Chondrocyte (in vitro differentiated cells): ENCODE data around the gene JARID2. TPM values are rescaled to one million over a fixed set of nuclear protein-coding genes. Genes with fewer than 3 reads are reported as not detected.
A peak's percentile ranks its signal among the peaks of the same experiment; 100 is the strongest.

Experiments used
- DNase-seq: peaks from one replicate; pipeline ENCODE4 v3.0.0; 2021; ENCODE audit warnings: mixed read lengths, low spot score
- H3K27ac Mint-ChIP-seq: one replicate; pipeline ENCODE4 v1.8.0; 2021; ENCODE audit warnings: mild to moderate bottlenecking, moderate library complexity, mixed read lengths; ENCODE audit not compliant: unreplicated experiment
- H3K27me3 Mint-ChIP-seq: 2 replicates; pipeline ENCODE4 v1.8.0; 2021; ENCODE audit warnings: low read depth, mixed read lengths
- H3K36me3 Mint-ChIP-seq: 2 replicates; pipeline ENCODE4 v1.8.0; 2021; ENCODE audit warnings: low read depth, mixed read lengths
- H3K4me1 Mint-ChIP-seq: 2 replicates; pipeline ENCODE4 v1.8.0; 2021; ENCODE audit warnings: low read depth, mild to moderate bottlenecking, mixed read lengths
- H3K4me3 Mint-ChIP-seq: one replicate; pipeline ENCODE4 v1.8.0; 2021; ENCODE audit warnings: mild to moderate bottlenecking, moderate library complexity, mixed read lengths; ENCODE audit not compliant: unreplicated experiment
- H3K9me3 Mint-ChIP-seq: 2 replicates; pipeline ENCODE4 v1.8.0; 2021; ENCODE audit warnings: low read depth, mixed read lengths
- CTCF ChIP-seq: fragments of 200-600 bp; sonication (generic); IDR thresholded peaks from 2 replicates; pipeline ENCODE4 v1.5.0; 2021; ENCODE audit warnings: antibody characterized with exemption, mild to moderate bottlenecking, moderate library complexity
- total RNA-seq: library from RNA; stranded (reverse); gene quantifications from 3 replicates; pipeline ENCODE4 v1.2.1, GENCODE V29; 2021

The JARID2 gene
- total RNA-seq, 1 donor from 2014 or later = 9.9 TPM

GRCh38 chr6:15442467-15442866 lies 196.6 kb downstream of the JARID2 start:
- no peak for TF ChIP-seq CTCF
- no peaks in the 10 kb centered on the region for H3K27me3 Mint-ChIP-seq
- H3K36me3 Mint-ChIP-seq = no peaks in the 10 kb centered on the region
- no peak for DNase-seq
- H3K9me3 Mint-ChIP-seq = no peaks in the 10 kb centered on the region
- H3K4me1 Mint-ChIP-seq = peaks cover 32% of the 10 kb centered on the region
- H3K4me3 Mint-ChIP-seq = no peak overlapping the region
- H3K27ac Mint-ChIP-seq = no peak overlapping the region

- H3K4me3 Mint-ChIP-seq = no peak overlapping the region
- no peaks in the 10 kb centered on the region for H3K27me3 Mint-ChIP-seq
- H3K27ac Mint-ChIP-seq = peak overlapping the region; percentile 65
- peaks cover 32% of the 10 kb centered on the region for H3K4me1 Mint-ChIP-seq
- DNase-seq = no peak
- TF ChIP-seq CTCF = no peak
- no peaks in the 10 kb centered on the region for H3K36me3 Mint-ChIP-seq
- H3K9me3 Mint-ChIP-seq = no peaks in the 10 kb centered on the region
Observed at GRCh38 chr6:15443119-15443830, 197.4 kb downstream of the JARID2 start.

- Mint-ChIP-seq H3K4me3 (no peak overlapping the region), H3K9me3 (no peaks in the 10 kb centered on the region), H3K4me1 (peaks cover 29% of the 10 kb centered on the region), H3K36me3 (no peaks in the 10 kb centered on the region), H3K27me3 (no peaks in the 10 kb centered on the region), H3K27ac (no peak overlapping the region)
- no peak for TF ChIP-seq CTCF
- no peak for DNase-seq
Observed at GRCh38 chr6:15444081-15444731, 198.3 kb downstream of the JARID2 start.

GRCh38 chr6:15444881-15445280 lies 199.0 kb downstream of the JARID2 start:
- H3K9me3 Mint-ChIP-seq = no peaks in the 10 kb centered on the region

More at GRCh38 chr6:15444881-15445280, 199.0 kb downstream of the JARID2 start:
- H3K4me1 Mint-ChIP-seq = peaks cover 25% of the 10 kb centered on the region
- no peak overlapping the region for H3K4me3 Mint-ChIP-seq
- DNase-seq = no peak
- TF ChIP-seq CTCF = peak; percentile 25
- no peak overlapping the region for H3K27ac Mint-ChIP-seq
- H3K36me3 Mint-ChIP-seq = no peaks in the 10 kb centered on the region
- no peaks in the 10 kb centered on the region for H3K27me3 Mint-ChIP-seq
